Caco-2 (cell line): ENCODE measurements around the gene HFM1. TPM values are rescaled to one million over a fixed set of nuclear protein-coding genes. Genes with fewer than 3 reads are reported as not detected.

Experiments
- BruUV-seq: library from RNA; stranded (reverse); fragments of 400-500 nt; replicated peaks from 2 replicates; lab custom pipeline; 2021; lab: Mats Ljungman, UMichigan
- CTCF ChIA-PET: fragments of 300-600 bp; sonication (Branson Sonifier 250); formaldehyde crosslinking; loops from one replicate; lab custom pipeline; 2022; ENCODE audit warnings: antibody characterized with exemption; lab: Charles Lee
- POLR2A ChIA-PET: fragments of 300-600 bp; sonication (Branson Sonifier 250); formaldehyde crosslinking; loops from one replicate; lab custom pipeline; 2022; ENCODE audit warnings: antibody characterized with exemption; lab: Charles Lee
- DNase-seq, 2 experiments: peaks; one replicate each; pipeline versions ENCODE4 v3.0.0 to v3.0.0-alpha.2; 2020 to 2022
- H3K27me3 ChIP-seq: replicated peaks from 2 replicates; pipeline ENCODE4 v1.6.0; 2011; ENCODE audit warnings: low read length; ENCODE audit not compliant: control insufficient read depth, insufficient read depth
- H3K36me3 ChIP-seq: 2 replicates; pipeline ENCODE4 v1.5.1; 2011; ENCODE audit warnings: low read length; ENCODE audit not compliant: control insufficient read depth, insufficient read depth
- H3K4me1 ChIP-seq: fragments of 250-450 bp; sonication (Bioruptor Pico); 2 replicates; pipeline ENCODE4 v1.5.1; 2020; ENCODE audit warnings: mild to moderate bottlenecking
- H3K4me3 ChIP-seq: 2 replicates; pipeline ENCODE4 v1.5.1; 2011; ENCODE audit warnings: low read depth, mild to moderate bottlenecking, control low read depth, low read length
- H3K9me3 ChIP-seq: fragments of 250-450 bp; sonication (Bioruptor Pico); 2 replicates; pipeline ENCODE4 v1.5.1; 2020; ENCODE audit warnings: mild to moderate bottlenecking, moderate library complexity
- H3K27ac Mint-ChIP-seq: one replicate; pipeline ENCODE4 v1.8.0; 2022; ENCODE audit warnings: mixed read lengths; ENCODE audit not compliant: unreplicated experiment
- H3K27me3 Mint-ChIP-seq: one replicate; pipeline ENCODE4 v1.8.0; 2022; ENCODE audit warnings: mixed read lengths; ENCODE audit not compliant: insufficient read depth, unreplicated experiment
- H3K36me3 Mint-ChIP-seq: one replicate; pipeline ENCODE4 v1.8.0; 2022; ENCODE audit warnings: mild to moderate bottlenecking, mixed read lengths; ENCODE audit not compliant: insufficient read depth, unreplicated experiment
- H3K4me1 Mint-ChIP-seq: one replicate; pipeline ENCODE4 v1.8.0; 2022; ENCODE audit warnings: low read depth, mixed read lengths; ENCODE audit not compliant: unreplicated experiment
- H3K4me3 Mint-ChIP-seq: one replicate; pipeline ENCODE4 v1.8.0; 2022; ENCODE audit warnings: mild to moderate bottlenecking, moderate library complexity, mixed read lengths; ENCODE audit not compliant: unreplicated experiment
- H3K9me3 Mint-ChIP-seq: one replicate; pipeline ENCODE4 v1.8.0; 2022; ENCODE audit warnings: mixed read lengths; ENCODE audit not compliant: unreplicated experiment
- intact Hi-C: fragments of 100-400 bp; cut with micrococcal nuclease; formaldehyde crosslinking; loops from one replicate; pipeline ENCODE4 v1.10.0; 2022; ENCODE audit not compliant: unreplicated experiment
- total RNA-seq: library from RNA; stranded (reverse); gene quantifications from 2 replicates; pipeline ENCODE4 v1.2.3, GENCODE V29; 2022
- TF ChIP-seq, protein P1 (sequence below), 2 experiments: fragments of 200-600 bp in 1 of 2; IDR thresholded peaks; 1 replicate in 1 of 2; 2 replicates in 1 of 2; pipeline versions ENCODE4 v1.5.1 to v1.8.0; 2011 to 2022; ENCODE audit warnings: antibody characterized with exemption in 1 of 2, control low read depth in 1 of 2, inconsistent platforms in 1 of 2, low read depth in 1 of 2, low read length in 1 of 2, mild to moderate bottlenecking in 1 of 2, moderate library complexity in 1 of 2; ENCODE audit not compliant: insufficient read depth in 1 of 2, severe bottlenecking in 1 of 2, unreplicated experiment in 1 of 2

HFM1 gene
- total RNA-seq, 1 experiment from 2014 or later: 0.48 TPM

DNA sequence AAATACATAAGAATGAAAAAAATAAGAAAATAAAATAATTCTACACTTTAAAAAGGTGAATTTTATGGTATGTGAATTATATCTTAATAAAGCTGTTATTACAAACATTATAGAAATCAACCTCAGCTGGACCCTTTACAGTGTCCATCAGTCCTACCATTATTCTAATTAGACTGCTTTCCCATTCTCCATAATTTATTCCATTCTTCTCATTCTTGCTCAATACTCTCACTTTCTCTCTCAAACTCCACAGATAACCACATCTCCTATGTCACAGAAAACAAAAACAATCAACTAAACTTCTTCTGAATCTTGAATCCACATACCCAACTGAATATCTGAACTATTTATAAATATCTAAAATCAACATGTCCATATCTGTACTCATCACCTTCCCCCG, 11.6 kb downstream of the HFM1 start:
- BruUV-seq: no TSS peak
- no peaks in the 10 kb centered on the region for H3K27me3 Mint-ChIP-seq
- Histone ChIP-seq H3K36me3 (no peaks in the 10 kb centered on the region), H3K27me3 (no peaks in the 10 kb centered on the region), H3K4me3 (no peak overlapping the region), H3K9me3 (no peaks in the 10 kb centered on the region), H3K4me1 (no peaks in the 10 kb centered on the region)
- no peaks in the 10 kb centered on the region for H3K9me3 Mint-ChIP-seq
- H3K4me3 Mint-ChIP-seq: no peak overlapping the region
- CTCF ChIA-PET: no interaction called here
- TF ChIP-seq, protein P1, sequence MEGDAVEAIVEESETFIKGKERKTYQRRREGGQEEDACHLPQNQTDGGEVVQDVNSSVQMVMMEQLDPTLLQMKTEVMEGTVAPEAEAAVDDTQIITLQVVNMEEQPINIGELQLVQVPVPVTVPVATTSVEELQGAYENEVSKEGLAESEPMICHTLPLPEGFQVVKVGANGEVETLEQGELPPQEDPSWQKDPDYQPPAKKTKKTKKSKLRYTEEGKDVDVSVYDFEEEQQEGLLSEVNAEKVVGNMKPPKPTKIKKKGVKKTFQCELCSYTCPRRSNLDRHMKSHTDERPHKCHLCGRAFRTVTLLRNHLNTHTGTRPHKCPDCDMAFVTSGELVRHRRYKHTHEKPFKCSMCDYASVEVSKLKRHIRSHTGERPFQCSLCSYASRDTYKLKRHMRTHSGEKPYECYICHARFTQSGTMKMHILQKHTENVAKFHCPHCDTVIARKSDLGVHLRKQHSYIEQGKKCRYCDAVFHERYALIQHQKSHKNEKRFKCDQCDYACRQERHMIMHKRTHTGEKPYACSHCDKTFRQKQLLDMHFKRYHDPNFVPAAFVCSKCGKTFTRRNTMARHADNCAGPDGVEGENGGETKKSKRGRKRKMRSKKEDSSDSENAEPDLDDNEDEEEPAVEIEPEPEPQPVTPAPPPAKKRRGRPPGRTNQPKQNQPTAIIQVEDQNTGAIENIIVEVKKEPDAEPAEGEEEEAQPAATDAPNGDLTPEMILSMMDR (IDR thresholded peaks at IDR 0.05; ENCODE audit: insufficient read depth in 1 of 2, low read depth in 1 of 2, low read length in 1 of 2, severe bottlenecking in 1 of 2, unreplicated experiment in 1 of 2): no peak
- intact Hi-C loops: no loop called here
- H3K36me3 Mint-ChIP-seq: no peaks in the 10 kb centered on the region
- H3K27ac Mint-ChIP-seq: no peak overlapping the region
- no peaks in the 10 kb centered on the region for H3K4me1 Mint-ChIP-seq
- no peak for DNase-seq
- POLR2A ChIA-PET: no interaction called here

DNA sequence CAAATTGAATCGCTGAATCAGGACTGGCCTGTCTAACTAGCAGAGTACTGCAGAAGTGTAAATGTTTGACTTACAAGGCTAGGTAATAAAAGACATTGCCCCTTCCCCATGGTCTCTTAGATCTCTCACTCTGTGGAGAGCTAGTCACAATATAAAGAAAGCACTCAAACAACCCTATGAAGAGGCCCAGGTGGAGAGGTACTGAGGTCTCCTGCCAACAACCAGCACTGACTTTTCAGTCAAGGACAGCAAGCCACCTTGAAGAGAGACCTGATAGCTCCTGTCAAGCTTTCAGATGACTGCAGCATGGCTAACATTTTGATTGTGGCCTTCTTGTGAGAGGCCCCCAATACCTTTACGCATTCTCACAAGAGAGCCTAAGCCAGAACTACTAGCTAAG, 18.5 kb downstream of the HFM1 start:
- H3K36me3 ChIP-seq: no peaks in the 10 kb centered on the region
- no peaks in the 10 kb centered on the region for H3K9me3 Mint-ChIP-seq
- DNase-seq: no peak
- ChIA-PET POLR2A (no interaction called here), CTCF (no interaction called here)
- no peaks in the 10 kb centered on the region for H3K4me1 Mint-ChIP-seq
- TF ChIP-seq, protein P1 (IDR thresholded peaks at IDR 0.05; ENCODE audit: insufficient read depth in 1 of 2, low read depth in 1 of 2, low read length in 1 of 2, severe bottlenecking in 1 of 2, unreplicated experiment in 1 of 2): no peak
- no peaks in the 10 kb centered on the region for H3K9me3 ChIP-seq
- H3K36me3 Mint-ChIP-seq: no peaks in the 10 kb centered on the region
- no TSS peak for BruUV-seq
- intact Hi-C loops: no loop called here
- H3K27me3 ChIP-seq: no peaks in the 10 kb centered on the region
- no peaks in the 10 kb centered on the region for H3K4me1 ChIP-seq
- no peak overlapping the region for H3K4me3 Mint-ChIP-seq
- no peak overlapping the region for H3K27ac Mint-ChIP-seq
- no peak overlapping the region for H3K4me3 ChIP-seq
- H3K27me3 Mint-ChIP-seq: peaks cover 2% of the 10 kb centered on the region

DNA sequence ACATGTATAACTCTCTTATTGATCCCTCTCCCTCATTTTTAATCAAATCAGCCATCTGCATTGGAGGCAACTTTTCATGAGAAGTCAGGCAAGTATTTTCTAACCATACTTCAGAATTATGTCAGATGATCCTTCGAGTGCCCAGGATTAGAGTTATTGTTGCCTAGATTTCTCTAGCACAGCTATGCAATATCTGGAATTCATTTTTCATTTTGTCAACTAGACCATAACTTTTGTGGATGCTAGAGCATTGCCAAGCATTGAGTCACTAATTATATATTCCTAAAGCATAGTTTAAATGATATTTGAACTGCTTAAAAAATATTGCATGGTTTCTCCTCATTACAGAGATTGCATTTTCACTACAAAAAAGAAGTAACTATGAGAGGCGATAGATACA, 21.2 kb downstream of the HFM1 start:
- no peaks in the 10 kb centered on the region for H3K4me1 ChIP-seq
- Mint-ChIP-seq H3K27me3 (peaks cover 2% of the 10 kb centered on the region), H3K4me1 (no peaks in the 10 kb centered on the region), H3K27ac (no peak overlapping the region), H3K4me3 (no peak overlapping the region), H3K9me3 (no peaks in the 10 kb centered on the region), H3K36me3 (no peaks in the 10 kb centered on the region)
- H3K36me3 ChIP-seq: no peaks in the 10 kb centered on the region
- no TSS peak for BruUV-seq
- POLR2A ChIA-PET: no interaction called here
- TF ChIP-seq, protein P1 (IDR thresholded peaks at IDR 0.05; ENCODE audit: insufficient read depth in 1 of 2, low read depth in 1 of 2, low read length in 1 of 2, severe bottlenecking in 1 of 2, unreplicated experiment in 1 of 2): no peak
- H3K9me3 ChIP-seq: no peaks in the 10 kb centered on the region
- no peak overlapping the region for H3K4me3 ChIP-seq
- intact Hi-C loops: no loop called here
- no peak for DNase-seq
- CTCF ChIA-PET: no interaction called here
- no peaks in the 10 kb centered on the region for H3K27me3 ChIP-seq
